Neural cell (in vitro differentiated cells): ENCODE data around the gene TRIM40. TPM values are rescaled to one million over a fixed set of nuclear protein-coding genes. Genes with fewer than 3 reads are reported as not detected.

ENCODE experiments used
- H2AFZ ChIP-seq: fragments of 200-600, 300-800 bp; sonication (generic), shearing (Covaris generic); 2 replicates; pipeline ENCODE4 v1.6.0; 2014; ENCODE audit warnings: low read depth, mild to moderate bottlenecking, antibody characterized with exemption, low read length, moderate library complexity
- H3F3A ChIP-seq: fragments of 200-600 bp; shearing (Covaris generic); 2 replicates; pipeline ENCODE4 v1.6.1; 2016; ENCODE audit warnings: mild to moderate bottlenecking, moderate library complexity, mixed read lengths, antibody characterized with exemption, low read length; ENCODE audit not compliant: insufficient read depth, poor library complexity, severe bottlenecking
- H3K27ac ChIP-seq: fragments of 200-600, 300-800 bp; sonication (generic), shearing (Covaris generic); 2 replicates; pipeline ENCODE4 v1.5.1; 2014; ENCODE audit warnings: mild to moderate bottlenecking, low read length, moderate library complexity
- H3K27me3 ChIP-seq: fragments of 300-800, 200-600 bp; sonication (generic), shearing (Covaris generic); 2 replicates; pipeline ENCODE4 v1.6.0; 2014; ENCODE audit warnings: mild to moderate bottlenecking, low read depth, low read length, moderate library complexity; ENCODE audit not compliant: insufficient read depth
- H3K36me3 ChIP-seq: fragments of 300-800, 200-600 bp; sonication (generic), shearing (Covaris generic); 2 replicates; pipeline ENCODE4 v1.5.1; 2014; ENCODE audit warnings: mild to moderate bottlenecking, antibody characterized with exemption, low read length, moderate library complexity; ENCODE audit not compliant: insufficient read depth
- H3K4me2 ChIP-seq: fragments of 300-800, 200-600 bp; sonication (generic), shearing (Covaris generic); 2 replicates; pipeline ENCODE4 v1.6.0; 2014; ENCODE audit warnings: mild to moderate bottlenecking, low read length
- H3K4me3 ChIP-seq: fragments of 300-800, 200-600 bp; sonication (generic), shearing (Covaris generic); 2 replicates; pipeline ENCODE4 v1.5.1; 2014; ENCODE audit warnings: mild to moderate bottlenecking, low read length, moderate library complexity
- H3K79me2 ChIP-seq: fragments of 200-600 bp; shearing (Covaris generic); replicated peaks from 2 replicates; pipeline ENCODE4 v1.6.0; 2014; ENCODE audit warnings: mild to moderate bottlenecking, low read length, moderate library complexity; ENCODE audit not compliant: insufficient read depth
- H3K9ac ChIP-seq: fragments of 300-800, 200-600 bp; sonication (generic), shearing (Covaris generic); 2 replicates; pipeline ENCODE4 v1.6.1; 2016; ENCODE audit warnings: mild to moderate bottlenecking, low read length, mixed read lengths
- H3K9me2 ChIP-seq: fragments of 200-600 bp; shearing (Covaris generic); 2 replicates; pipeline ENCODE4 v1.6.1; 2016; ENCODE audit warnings: mild to moderate bottlenecking, low read length, mixed read lengths; ENCODE audit not compliant: insufficient read depth
- H3K9me3 ChIP-seq: fragments of 200-600, 300-800 bp; sonication (generic), shearing (Covaris generic); 2 replicates; pipeline ENCODE4 v1.6.1; 2016; ENCODE audit warnings: mild to moderate bottlenecking, mixed run types, low read length, moderate library complexity, mixed read lengths
- H4K20me1 ChIP-seq: fragments of 200-600 bp; shearing (Covaris generic); 2 replicates; pipeline ENCODE4 v1.6.1; 2016; ENCODE audit warnings: mild to moderate bottlenecking, mixed run types; ENCODE audit not compliant: insufficient read depth
- EP300 ChIP-seq: fragments of 450-650 bp; conservative IDR thresholded peaks from 2 replicates; pipeline ENCODE4 v1.6.1; 2014; ENCODE audit warnings: antibody characterized with exemption, mild to moderate bottlenecking, moderate library complexity; ENCODE audit not compliant: poor library complexity, severe bottlenecking
- EZH2 ChIP-seq: fragments of 200-600, 300-800 bp; shearing (Covaris generic), sonication (generic); IDR thresholded peaks from 2 replicates; pipeline ENCODE4 v1.6.1; 2014; ENCODE audit warnings: antibody characterized with exemption, low read length, borderline replicate concordance, mild to moderate bottlenecking; ENCODE audit not compliant: insufficient read depth, poor library complexity, severe bottlenecking
- MXI1 ChIP-seq: fragments of 450-650 bp; conservative IDR thresholded peaks from 2 replicates; pipeline ENCODE4 v1.6.1; 2014; ENCODE audit warnings: antibody characterized with exemption, mild to moderate bottlenecking; ENCODE audit not compliant: poor library complexity, severe bottlenecking
- POLR2AphosphoS5 ChIP-seq: IDR thresholded peaks from 2 replicates; pipeline ENCODE4 v1.6.1; 2012
- RAD21 ChIP-seq: fragments of 450-650 bp; conservative IDR thresholded peaks from 2 replicates; pipeline ENCODE4 v1.6.1; 2014; ENCODE audit warnings: antibody characterized with exemption, mild to moderate bottlenecking, moderate library complexity
- SMC3 ChIP-seq: fragments of 450-650 bp; conservative IDR thresholded peaks from 2 replicates; pipeline ENCODE4 v1.6.1; 2014; ENCODE audit warnings: antibody characterized with exemption, mild to moderate bottlenecking, moderate library complexity; ENCODE audit not compliant: poor library complexity
- TAF1 ChIP-seq: IDR thresholded peaks from 2 replicates; pipeline ENCODE4 v1.6.1; 2012; ENCODE audit warnings: low read depth
- polyA plus RNA-seq: library from polyadenylated mRNA; depleted of rRNA; stranded (reverse); fragments of >200 nt; gene quantifications from 2 replicates; pipeline ENCODE4 v1.2.3, GENCODE V29; 2014
- TF ChIP-seq, protein P1 (sequence below): IDR thresholded peaks from 2 replicates; pipeline ENCODE4 v1.6.1; 2012; ENCODE audit warnings: borderline replicate concordance
- TF ChIP-seq, protein P2 (sequence below): fragments of 450-650 bp; IDR thresholded peaks from 2 replicates; pipeline ENCODE4 v1.5.1; 2014; ENCODE audit warnings: antibody characterized with exemption, mild to moderate bottlenecking, moderate library complexity; ENCODE audit not compliant: poor library complexity, severe bottlenecking

The TRIM40 gene
- polyA plus RNA-seq, 1 donor from 2014 or later, result not detected

DNA sequence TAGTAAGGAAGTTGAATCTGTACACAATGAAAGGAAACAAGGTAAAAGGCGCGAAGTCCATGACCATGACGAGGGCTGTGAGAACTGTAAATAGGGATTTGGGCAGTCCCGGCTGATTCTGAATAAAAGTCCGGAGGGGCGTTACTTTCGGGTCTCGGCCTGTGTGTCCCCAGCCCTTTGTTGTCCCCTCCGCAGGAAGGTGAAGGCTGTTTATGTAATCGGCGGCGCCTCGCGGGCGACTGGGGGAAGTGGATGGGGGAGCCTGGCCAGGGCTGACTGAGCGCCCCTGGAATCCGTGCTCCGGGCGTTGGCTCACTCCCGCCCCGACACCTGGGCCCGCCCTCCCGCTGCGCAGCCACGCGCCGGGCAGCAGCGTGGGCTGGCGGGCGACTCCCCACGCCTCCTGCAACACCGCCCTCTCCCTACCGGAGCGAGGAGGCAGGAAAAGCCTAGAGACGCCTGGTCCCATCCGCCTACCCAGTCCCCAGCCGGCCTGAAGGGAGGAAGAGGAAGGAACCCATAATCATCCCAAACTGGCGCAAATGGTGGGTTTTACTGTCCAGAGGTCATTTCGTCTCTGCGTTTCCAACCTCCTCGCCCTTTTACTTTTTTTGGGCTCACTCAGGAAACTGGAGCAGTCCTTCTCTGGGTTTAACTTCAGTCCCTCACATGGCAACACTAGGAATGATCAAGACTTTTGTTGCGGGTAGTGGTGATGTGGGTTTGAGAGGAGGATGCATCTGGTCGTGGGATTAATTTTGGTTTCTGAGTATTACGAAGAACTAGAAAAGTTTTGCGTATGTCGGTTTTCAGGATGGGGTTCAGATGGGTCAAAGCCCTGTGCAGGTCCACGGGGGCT, 35.1 kb upstream of the TRIM40 start:
- H4K20me1 ChIP-seq, result no peaks in the 10 kb centered on the region
- no peaks in the 10 kb centered on the region for H3K79me2 ChIP-seq
- H3K4me2 ChIP-seq, result no peak overlapping the region
- H3K27me3 ChIP-seq, result peaks cover 84% of the 10 kb centered on the region
- H3K9ac ChIP-seq, result no peak overlapping the region
- H3K4me3 ChIP-seq, result peak overlapping the region; percentile 50
- TF ChIP-seq SMC3, result no peak
- H3K9me2 ChIP-seq, result no peaks in the 10 kb centered on the region
- no peak overlapping the region for H2AFZ ChIP-seq
- H3K27ac ChIP-seq, result no peak overlapping the region
- no peaks in the 10 kb centered on the region for H3F3A ChIP-seq
- no peaks in the 10 kb centered on the region for H3K9me3 ChIP-seq
- H3K36me3 ChIP-seq, result no peaks in the 10 kb centered on the region

DNA sequence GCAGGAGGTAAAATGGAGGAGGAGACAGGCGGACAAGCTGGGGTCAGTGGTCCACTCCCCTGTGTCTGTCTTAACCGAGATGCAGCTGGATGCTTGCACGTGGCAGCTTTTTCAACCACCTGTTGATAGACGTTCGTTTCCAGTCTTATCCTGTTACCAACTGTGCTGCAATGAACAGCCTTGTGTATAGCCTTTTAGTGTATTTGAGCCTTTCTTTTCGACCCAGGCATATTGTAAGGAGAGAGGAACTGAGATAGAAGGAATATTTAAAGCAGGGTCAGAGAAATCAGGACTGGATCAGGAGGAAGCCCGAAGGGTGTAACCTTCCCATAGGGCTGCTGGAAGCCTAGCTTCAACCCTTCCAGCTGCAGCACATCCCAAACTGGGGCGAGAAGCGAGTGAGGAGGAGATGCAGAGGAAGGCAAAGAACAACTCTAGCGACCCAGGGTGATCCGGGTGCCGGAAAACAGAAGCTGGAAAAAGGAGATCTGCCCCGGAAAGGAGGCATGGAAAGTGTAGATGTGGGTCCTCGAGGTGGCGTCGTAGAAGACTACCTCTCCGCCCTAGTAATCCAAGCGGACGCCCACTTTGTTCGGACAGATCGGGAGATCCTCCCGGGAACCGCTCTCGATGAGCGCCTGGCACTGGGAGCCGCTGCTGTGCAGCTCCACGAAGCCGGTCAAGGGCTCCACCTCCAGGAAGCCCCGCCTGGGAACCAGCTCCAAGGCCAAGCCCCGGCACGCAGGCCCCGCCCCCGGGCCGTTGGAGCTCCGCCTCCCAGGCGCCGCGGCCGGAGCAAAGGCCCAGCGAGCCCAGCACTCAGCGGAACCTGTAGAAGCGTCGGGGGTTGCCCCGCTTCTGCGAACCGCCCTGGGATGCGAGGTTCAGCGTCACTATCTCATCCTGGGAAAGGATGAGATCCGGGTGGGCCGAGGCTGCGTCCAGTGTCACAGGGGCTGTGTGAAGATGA, 34.2 kb upstream of the TRIM40 start:
- Histone ChIP-seq H4K20me1 (no peaks in the 10 kb centered on the region), H3K27me3 (peaks cover 85% of the 10 kb centered on the region), H3F3A (no peaks in the 10 kb centered on the region), H3K79me2 (no peaks in the 10 kb centered on the region), H3K4me2 (no peak overlapping the region), H2AFZ (no peak overlapping the region), H3K9me2 (no peaks in the 10 kb centered on the region), H3K9ac (no peak overlapping the region), H3K36me3 (no peaks in the 10 kb centered on the region), H3K27ac (no peak overlapping the region), H3K9me3 (no peaks in the 10 kb centered on the region), H3K4me3 (peak overlapping the region; percentile 57)
- no peak for TF ChIP-seq RAD21
- TF ChIP-seq SMC3, result no peak
- TF ChIP-seq MXI1, result no peak
- no peak for TF ChIP-seq TAF1
- TF ChIP-seq POLR2AphosphoS5, result no peak
- TF ChIP-seq, protein P1, sequence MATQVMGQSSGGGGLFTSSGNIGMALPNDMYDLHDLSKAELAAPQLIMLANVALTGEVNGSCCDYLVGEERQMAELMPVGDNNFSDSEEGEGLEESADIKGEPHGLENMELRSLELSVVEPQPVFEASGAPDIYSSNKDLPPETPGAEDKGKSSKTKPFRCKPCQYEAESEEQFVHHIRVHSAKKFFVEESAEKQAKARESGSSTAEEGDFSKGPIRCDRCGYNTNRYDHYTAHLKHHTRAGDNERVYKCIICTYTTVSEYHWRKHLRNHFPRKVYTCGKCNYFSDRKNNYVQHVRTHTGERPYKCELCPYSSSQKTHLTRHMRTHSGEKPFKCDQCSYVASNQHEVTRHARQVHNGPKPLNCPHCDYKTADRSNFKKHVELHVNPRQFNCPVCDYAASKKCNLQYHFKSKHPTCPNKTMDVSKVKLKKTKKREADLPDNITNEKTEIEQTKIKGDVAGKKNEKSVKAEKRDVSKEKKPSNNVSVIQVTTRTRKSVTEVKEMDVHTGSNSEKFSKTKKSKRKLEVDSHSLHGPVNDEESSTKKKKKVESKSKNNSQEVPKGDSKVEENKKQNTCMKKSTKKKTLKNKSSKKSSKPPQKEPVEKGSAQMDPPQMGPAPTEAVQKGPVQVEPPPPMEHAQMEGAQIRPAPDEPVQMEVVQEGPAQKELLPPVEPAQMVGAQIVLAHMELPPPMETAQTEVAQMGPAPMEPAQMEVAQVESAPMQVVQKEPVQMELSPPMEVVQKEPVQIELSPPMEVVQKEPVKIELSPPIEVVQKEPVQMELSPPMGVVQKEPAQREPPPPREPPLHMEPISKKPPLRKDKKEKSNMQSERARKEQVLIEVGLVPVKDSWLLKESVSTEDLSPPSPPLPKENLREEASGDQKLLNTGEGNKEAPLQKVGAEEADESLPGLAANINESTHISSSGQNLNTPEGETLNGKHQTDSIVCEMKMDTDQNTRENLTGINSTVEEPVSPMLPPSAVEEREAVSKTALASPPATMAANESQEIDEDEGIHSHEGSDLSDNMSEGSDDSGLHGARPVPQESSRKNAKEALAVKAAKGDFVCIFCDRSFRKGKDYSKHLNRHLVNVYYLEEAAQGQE, result no peak
- no peak for TF ChIP-seq EP300
- TF ChIP-seq EZH2, result no peak
- TF ChIP-seq, protein P2, sequence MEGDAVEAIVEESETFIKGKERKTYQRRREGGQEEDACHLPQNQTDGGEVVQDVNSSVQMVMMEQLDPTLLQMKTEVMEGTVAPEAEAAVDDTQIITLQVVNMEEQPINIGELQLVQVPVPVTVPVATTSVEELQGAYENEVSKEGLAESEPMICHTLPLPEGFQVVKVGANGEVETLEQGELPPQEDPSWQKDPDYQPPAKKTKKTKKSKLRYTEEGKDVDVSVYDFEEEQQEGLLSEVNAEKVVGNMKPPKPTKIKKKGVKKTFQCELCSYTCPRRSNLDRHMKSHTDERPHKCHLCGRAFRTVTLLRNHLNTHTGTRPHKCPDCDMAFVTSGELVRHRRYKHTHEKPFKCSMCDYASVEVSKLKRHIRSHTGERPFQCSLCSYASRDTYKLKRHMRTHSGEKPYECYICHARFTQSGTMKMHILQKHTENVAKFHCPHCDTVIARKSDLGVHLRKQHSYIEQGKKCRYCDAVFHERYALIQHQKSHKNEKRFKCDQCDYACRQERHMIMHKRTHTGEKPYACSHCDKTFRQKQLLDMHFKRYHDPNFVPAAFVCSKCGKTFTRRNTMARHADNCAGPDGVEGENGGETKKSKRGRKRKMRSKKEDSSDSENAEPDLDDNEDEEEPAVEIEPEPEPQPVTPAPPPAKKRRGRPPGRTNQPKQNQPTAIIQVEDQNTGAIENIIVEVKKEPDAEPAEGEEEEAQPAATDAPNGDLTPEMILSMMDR, result no peak
